ENCODE data around the gene ARHGAP18.
"Not testable (repeated sequence)": the region's sequence is repeated elsewhere in the genome, so short reads cannot be mapped to it uniquely, and the experiment has no call there.

ARHGAP18 gene

DNA sequence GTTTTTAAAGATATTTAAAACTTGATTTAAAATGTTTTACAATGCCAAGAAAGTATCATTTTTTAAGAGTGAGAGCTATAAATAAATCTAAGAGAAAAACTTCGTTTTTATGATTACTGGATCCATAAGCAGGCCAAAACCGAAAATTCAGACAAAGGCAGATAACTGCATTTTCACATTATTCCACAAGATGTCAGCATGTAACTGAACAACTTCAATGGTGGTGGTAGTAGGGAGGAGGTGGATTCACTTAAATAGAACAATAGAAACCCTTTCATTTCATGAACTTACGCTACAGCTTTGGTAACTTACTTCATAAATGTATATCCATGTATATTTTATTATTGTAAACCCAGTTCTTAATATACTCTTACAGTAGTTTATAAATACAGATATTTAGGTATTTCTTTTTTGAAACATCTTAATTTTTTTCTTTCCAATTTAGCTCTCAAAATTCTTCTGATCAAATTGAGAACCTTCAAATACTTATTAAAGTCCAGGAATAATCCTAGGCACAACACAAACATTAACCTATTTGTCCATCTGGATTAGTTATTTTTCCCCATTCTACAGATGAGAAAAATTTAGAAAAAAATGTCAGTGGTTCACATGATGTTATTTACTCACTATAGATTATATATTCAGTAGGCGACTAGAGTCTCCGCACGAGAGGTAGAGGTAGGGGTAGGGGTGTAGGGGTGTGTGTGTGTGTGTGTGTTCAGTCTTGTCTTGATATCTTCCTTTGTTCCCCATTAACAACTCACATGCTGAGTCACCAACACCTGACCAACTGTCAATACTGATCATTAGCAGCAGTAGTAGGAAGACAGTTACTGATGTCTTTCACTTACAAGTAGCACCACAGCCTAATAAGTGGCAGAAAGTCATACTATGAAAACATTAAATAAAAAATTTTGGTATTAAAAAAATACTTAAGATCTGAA is 111.5 kb downstream of the ARHGAP18 start:
- FAIRE-seq = peak; percentile 95
- peak; percentile 28 for DNase-seq (ENCODE audit: insufficient read length, low spot score)

GRCh38 chr6:129597023-129597713 is 112.8 kb downstream of the ARHGAP18 start:
- no peak for FAIRE-seq
- no peak for DNase-seq (ENCODE audit: insufficient read length, low spot score)

DNA sequence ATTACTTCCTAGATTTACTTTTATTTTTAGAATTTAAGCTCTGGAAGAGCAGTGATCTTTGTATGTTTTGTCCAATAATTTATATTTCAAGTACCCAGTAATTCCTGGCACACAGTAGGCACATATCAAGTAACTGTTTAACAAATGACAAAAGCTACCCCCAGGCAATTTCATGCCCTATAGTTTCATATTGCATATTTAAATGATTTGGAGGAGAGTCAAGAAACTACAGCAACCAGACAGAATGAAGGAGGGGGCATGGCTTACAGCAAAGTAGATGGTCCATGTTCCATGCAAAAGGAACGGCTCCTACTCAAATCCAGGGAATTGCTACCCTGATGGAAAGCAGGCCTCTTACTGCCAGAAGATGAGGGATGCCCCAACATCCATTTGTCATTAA is 113.5 kb downstream of the ARHGAP18 start:
- DNase-seq (ENCODE audit: insufficient read length, low spot score) = no peak
- FAIRE-seq = no peak

- FAIRE-seq (no peak), DNase-seq (ENCODE audit: insufficient read length, low spot score) (no peak)
Measured at GRCh38 chr6:129593233-129593564, 116.8 kb downstream of the ARHGAP18 start.

- no peak for DNase-seq (ENCODE audit: insufficient read length, low spot score)
- FAIRE-seq = no peak
Measured at GRCh38 chr6:129592516-129593232, 117.3 kb downstream of the ARHGAP18 start.

- FAIRE-seq (no peak), DNase-seq (ENCODE audit: insufficient read length, low spot score) (no peak)
Measured at GRCh38 chr6:129590408-129591022, 119.5 kb downstream of the ARHGAP18 start.

DNA sequence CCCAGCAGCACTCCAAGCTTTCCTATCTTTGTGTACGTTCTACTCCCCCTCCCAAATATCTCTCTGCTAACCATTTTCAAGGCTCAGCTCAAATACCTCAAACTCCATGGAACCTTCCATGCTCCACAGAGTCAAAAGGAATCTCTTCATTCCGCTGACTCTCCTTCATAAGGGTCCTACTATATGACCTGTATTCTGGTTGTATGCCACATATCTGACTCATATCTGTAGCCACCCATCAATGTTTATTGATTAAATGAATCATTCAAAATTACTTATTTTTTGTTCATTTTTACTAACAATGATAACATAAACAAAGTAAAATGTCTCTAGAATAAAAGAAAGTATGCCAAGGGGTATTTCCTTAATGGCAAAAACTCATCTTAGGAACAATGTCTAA is 123.2 kb downstream of the ARHGAP18 start:
- no peak for FAIRE-seq

DNA sequence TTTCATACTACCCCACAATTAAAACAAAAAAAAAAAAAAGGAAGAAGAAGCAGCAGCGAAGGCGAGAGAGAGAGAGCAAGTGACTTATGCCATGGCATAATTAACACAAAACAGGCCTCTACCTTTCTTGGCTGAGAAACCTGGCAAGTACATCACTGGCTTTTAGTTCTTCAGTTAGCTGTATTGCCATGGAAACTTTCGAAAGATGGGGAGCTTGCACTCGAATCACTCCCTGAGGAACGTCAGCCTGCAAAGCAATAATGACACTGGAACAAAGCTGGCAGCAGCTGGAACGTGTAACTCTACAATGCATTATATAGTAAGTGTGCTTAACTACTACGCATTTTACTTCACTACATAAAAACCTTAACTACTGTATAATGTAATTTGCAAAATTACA is 126.1 kb downstream of the ARHGAP18 start:
- DNase-seq (ENCODE audit: insufficient read length, low spot score) = no peak

More for the DNA sequence above, 123.2 kb downstream of the ARHGAP18 start:
- no peak for DNase-seq (ENCODE audit: insufficient read length, low spot score)

DNA sequence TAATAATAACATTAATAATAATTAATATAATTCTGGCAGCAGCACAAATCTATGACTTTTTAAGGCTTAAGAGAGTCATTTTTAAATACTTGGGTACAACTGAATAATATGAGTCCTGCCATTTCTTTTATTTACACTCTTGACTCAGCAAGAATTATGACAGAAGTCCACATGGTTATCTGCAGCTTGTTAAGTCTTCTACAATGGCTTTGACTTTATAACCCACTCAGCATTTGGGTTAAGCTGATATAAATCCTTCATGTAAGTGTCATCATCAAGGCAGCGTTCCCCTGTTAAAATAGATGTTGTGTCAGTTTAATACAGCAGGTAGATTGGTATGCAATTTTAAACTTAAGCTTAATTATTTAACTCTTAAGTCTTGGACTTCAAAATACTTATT is 131.7 kb downstream of the ARHGAP18 start:
- peak; percentile 14 for FAIRE-seq

More for the DNA sequence above, 126.1 kb downstream of the ARHGAP18 start:
- FAIRE-seq = no peak

DNA sequence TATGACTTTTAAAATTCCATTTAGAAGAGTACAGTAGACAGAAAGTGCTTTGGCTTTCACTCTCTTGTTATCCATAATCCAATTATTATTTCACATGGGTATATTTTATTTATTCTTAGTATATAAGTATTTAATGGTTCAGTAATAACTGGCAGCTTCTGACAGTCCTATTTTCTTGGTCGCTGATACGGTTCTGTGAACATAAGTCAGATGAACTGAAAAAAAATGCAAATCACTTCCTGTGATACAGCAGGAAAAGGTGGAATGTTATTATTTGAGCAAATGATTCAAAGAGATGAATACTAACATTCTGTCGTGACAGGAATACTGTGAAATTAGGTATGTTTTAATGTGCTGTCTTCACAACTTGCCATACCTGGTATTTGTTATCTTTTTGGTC is 132.3 kb downstream of the ARHGAP18 start:
- DNase-seq (ENCODE audit: insufficient read length, low spot score) (no peak), FAIRE-seq (no peak)

More for the DNA sequence above, 131.7 kb downstream of the ARHGAP18 start:
- no peak for DNase-seq (ENCODE audit: insufficient read length, low spot score)

GRCh38 chr6:129576456-129576855 is 133.5 kb downstream of the ARHGAP18 start:
- DNase-seq (ENCODE audit: insufficient read length, low spot score) = no peak
- FAIRE-seq = no peak

DNA sequence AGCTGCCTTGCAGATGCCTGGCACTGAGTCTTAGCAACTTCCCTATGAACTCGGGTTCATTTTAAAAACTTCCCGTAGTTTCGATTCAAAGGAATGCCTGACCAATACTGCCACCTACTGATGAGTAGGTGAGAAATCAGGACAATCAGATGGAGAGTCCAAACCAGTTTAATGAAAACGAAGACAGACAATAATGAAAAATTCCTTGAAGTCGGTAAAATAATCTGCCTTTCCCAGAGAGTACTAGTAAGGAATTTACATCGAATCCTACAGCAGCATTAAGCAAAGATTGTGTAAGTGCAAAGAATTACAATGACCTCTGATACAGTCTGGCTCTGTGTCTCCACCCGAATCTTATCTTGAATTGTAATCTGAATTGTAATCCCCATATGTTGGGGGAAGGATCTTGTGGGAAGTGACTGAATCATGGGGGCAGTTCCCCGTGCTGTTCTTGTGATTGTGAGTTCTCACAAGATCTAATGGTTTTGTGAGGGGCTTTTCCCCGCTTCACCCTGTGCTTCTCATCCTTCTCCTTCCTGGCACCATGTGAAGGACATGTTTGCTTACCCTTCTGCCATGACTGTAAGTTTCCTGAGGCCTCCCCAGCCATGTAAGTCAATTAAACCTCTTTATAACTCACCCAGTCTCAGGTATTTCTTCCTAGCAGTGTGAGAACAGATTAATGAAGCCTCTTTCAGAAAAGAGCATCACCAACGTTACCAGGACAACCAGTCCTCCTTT is 134.4 kb downstream of the ARHGAP18 start:
- no peak for DNase-seq (ENCODE audit: insufficient read length, low spot score)
- peak; percentile 76 for FAIRE-seq

DNA sequence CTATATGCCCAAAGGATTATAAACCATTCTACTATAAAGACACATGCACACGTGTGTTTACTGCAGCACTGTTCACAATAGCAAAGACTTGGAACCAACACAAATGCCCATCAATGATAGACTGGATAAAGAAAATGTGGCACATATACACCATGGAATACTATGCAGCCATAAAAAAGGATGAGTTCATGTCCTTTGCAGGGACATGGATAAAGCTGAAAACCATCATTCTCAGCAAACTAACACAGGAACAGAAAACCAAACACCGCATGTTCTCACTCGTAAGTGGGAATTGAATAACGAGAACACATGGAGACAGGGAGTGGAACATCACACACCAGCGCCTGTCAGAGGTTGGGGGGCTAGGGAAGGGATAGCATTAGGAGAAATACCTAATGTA is 135.4 kb downstream of the ARHGAP18 start:
- DNase-seq (ENCODE audit: insufficient read length, low spot score); FAIRE-seq: not testable (repeated sequence)

GRCh38 chr6:129570929-129571328 is 139.0 kb downstream of the ARHGAP18 start:
- DNase-seq (ENCODE audit: insufficient read length, low spot score); FAIRE-seq: not testable (repeated sequence)

DNA sequence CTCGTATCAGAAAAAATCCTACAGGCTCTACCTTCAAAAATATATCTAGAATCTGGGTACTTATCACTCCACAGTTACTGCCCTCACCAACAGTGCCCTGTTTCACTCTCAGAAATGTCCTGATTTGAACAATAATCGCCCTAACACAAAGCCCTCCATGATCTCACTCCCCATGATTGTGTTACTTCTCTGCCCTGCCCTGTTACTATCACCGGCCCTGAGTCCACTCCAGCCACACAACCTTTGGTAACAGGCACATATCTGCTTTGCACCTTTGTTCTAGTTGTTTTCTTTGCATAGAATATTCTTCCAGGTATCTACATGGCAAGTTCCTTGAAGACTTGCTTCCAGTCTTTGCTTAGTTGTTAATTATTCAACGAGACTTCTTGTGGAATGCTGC is 142.0 kb downstream of the ARHGAP18 start:
- no peak for FAIRE-seq
- DNase-seq (ENCODE audit: insufficient read length, low spot score) = no peak

- FAIRE-seq (no peak), DNase-seq (ENCODE audit: insufficient read length, low spot score) (no peak)
Measured at GRCh38 chr6:129567374-129567773, 142.6 kb downstream of the ARHGAP18 start.

- DNase-seq (ENCODE audit: insufficient read length, low spot score) = no peak
- no peak for FAIRE-seq
Measured at GRCh38 chr6:129565811-129566210, 144.2 kb downstream of the ARHGAP18 start.

GRCh38 chr6:129565366-129565765 is 144.6 kb downstream of the ARHGAP18 start:
- DNase-seq (ENCODE audit: insufficient read length, low spot score) (no peak), FAIRE-seq (no peak)

DNA sequence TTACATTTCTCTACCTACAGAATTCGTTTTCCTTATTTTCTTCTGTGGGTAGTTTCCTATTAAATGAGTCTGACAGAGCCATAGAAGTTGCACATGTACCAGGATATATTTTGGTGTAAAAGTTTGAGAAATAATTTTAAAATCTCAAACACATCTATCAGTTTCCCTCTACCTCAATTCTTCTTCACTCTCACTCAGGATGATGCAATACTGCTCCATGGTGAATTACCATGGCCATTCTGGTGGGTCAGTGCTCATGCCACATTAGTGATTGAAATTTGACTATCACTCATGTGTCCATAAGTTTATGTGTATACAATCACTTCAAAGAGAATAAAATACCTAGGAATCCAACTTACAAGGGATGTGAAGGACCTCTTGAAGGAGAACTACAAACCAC is 151.7 kb downstream of the ARHGAP18 start:
- FAIRE-seq = no peak
- DNase-seq (ENCODE audit: insufficient read length, low spot score) = no peak

GRCh38 chr6:129555206-129555832 is 154.7 kb downstream of the ARHGAP18 start:
- DNase-seq (ENCODE audit: insufficient read length, low spot score) = no peak
- FAIRE-seq = no peak
